HG03280 (cell line): ENCODE results near the gene UBTD2.
"Not testable (repeated sequence)": the region's sequence is repeated elsewhere in the genome, so short reads cannot be mapped to it uniquely, and the experiment has no call there.

Experiments used
- ATAC-seq: cut with Tn5 transposase; IDR thresholded peaks from one replicate; pipeline ENCODE4 v1.9.1; 2021; ENCODE audit warnings: mild to moderate bottlenecking, moderate library complexity; ENCODE audit not compliant: unreplicated experiment

The UBTD2 gene, protein sequence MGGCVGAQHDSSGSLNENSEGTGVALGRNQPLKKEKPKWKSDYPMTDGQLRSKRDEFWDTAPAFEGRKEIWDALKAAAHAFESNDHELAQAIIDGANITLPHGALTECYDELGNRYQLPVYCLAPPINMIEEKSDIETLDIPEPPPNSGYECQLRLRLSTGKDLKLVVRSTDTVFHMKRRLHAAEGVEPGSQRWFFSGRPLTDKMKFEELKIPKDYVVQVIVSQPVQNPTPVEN

DNA sequence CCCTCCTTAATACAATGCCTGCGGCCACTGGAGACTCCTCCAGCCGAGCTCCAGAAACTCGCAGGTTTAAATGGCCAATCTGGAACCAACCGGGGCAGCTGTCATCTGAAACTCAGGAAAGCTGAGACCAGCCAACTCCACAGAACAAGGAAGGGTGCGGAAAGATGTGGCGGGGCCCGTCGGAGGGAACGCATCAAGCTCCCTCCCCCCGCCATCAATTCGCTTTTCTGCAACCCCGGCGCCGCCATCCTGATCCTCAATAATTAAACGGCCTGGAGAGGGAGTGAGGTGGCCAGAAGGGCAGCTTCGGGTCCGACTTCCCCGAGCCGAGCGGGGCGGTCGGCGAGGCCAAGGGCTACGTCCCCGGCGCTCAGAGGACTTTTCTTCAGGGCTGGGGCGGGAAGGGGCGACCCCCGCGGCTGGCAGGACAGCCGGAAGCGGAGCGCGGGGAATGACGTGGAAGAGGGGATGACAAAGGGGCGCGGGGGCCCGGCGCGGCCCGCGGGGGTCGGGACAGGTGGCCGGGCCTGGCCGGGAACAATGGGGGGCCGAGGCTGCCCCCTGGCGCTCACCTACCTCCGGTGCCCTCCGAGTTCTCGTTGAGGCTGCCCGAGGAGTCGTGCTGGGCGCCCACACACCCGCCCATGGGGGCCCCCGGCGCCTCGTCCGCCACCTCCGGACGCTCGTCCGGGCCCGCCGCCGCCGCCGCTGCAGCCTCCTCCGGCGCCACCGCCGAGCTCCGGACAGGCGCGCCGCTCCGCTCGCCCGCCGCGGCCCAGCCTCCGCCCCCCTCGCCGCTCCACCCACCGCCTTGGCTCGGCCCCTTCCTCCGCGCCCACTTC is at the start of gene UBTD2:
TSS of gene UBTD2 (minus strand) at position 745 of the 842 bp plus-strand sequence. CDS start at position 646, 99 bp downstream.
- ATAC-seq: peak; percentile 86

- ATAC-seq: not testable (repeated sequence)
These were observed 43.3 kb upstream of the UBTD2 start for GRCh38 chr5:172326901-172327300.

- ATAC-seq: no peak
These were observed 41.9 kb upstream of the UBTD2 start for GRCh38 chr5:172325452-172325851.

DNA sequence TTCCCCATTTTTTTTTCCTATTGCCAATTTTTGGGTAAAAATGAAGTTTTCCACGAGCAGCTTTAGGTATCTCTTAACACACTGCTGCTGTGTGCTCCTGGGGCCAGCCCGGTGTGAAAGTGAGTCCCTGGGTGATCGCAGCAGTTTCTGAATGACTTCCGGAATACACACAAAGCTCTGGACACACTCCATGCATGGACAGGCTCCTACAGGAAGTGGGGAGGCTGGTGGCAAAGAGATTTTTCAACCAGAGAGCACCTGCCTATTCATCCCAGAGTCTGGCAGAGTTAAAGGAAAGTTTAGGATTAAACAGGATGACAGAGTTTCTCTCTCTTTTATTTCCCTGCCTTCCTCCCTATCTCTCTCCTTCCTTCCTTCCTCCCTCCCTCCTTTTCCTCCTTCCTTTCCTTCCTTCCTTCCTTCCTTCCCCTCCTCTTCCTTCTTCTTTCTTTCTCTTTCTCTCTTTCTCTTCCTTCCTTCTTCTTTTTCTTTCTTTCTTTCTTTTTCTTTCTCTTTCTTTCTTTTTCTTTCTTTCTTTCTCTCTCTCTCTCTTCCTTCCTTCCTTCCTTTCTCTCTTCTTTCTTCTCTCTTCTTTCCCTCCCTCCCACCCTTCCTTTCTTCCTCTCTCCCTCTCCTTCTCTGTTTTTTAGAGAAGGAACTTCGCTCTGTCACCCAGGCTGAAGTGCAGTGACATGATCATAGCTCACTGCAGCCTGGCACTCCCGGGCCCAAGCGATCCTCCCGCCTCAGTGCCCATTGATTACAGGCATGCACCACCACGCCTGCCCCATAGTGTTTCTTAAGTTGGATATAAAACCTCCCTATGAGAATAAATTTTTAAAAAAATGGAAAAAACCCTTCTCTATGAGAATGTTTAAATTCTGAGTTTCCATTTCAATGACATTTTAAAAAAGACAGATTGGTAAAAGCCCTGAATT is 38.7 kb upstream of the UBTD2 start:
- ATAC-seq: peak; percentile 46

DNA sequence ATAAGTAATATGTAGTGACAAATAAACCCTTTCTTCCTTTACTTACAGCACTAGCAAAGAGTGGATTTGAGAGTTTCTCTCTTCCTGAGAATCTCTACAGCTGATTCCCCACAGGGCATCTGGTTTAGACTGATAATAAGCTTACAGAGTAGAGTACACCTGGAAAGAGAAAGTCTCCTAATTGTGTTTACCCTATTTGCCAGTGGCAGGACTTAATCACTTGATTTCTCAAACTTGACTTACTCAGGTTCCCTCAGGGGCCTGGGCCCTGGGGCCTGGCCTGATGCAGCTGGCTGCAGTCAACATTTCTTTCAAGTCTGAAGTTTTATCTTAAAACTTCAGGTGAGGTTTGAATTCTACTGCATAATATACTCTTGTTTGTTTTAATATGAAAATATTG is 38.0 kb upstream of the UBTD2 start:
- ATAC-seq: no peak

GRCh38 chr5:172319708-172320441 is 36.3 kb upstream of the UBTD2 start:
- no peak for ATAC-seq

DNA sequence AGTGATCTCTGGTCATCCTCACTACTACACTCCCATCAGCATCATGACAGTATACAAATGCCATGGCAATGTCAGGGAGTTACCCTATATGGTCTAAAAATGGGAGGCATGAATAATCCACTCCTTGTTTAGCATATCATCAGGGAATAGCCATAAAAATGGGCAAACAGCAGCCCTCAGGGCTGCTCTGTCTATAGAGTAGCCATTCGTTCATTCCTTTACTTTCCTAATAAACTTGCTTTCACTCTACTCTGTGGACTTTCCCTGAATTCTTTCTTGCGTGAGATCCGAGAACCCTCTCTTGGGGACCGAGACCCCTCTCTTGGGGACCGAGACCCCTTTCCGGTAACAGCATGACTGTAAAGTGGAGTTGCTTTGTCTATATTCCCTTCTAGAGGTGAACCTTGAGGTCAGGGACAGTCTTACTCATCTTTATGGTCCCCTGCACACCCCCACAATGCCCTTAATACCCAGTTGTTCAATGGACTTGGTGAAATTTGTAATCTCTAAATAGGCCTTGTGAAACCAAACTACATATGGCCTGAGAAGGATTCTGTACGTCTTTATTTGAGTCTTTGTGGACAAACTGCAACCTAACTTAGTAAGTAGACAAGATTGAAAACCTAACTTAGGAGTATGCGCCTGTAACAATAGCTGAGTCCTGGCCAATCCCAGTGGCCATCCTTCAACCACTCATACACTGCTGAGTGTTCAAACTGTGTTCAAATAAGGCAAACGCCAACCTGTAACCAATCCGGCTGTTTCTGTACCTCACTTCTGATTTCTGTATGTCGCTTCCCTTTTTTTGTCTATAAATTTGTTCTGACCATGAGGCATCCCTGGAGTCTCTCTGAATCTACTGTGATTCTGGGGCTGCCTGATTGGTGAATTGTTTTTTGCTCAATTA is 32.3 kb upstream of the UBTD2 start:
- no peak for ATAC-seq

DNA sequence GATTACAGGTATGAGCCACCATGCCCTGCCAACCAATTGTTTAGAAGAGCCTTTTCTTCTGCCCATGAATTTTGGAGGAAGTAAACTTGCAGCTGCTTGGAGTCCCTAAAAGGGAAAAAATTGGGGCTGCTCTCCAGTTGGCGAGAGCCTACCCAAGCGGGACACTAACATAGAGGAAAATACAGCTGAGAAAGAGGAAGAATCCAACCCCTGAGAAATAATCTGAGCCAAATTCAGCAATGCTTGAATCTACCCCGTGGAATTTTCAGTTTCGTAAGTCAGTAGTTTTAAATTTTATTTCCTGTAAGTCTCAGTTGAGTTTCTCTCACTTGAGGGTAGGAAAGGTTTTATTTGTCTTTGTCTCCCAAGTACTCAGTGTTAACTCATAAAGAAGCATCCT is 30.4 kb upstream of the UBTD2 start:
- ATAC-seq: no peak

- no peak for ATAC-seq
These were observed 28.7 kb upstream of the UBTD2 start for GRCh38 chr5:172312286-172312685.

- ATAC-seq: no peak
These were observed 28.0 kb upstream of the UBTD2 start for GRCh38 chr5:172311605-172312004.

GRCh38 chr5:172311026-172311425 is 27.5 kb upstream of the UBTD2 start:
- ATAC-seq: no peak

- ATAC-seq: no peak
These were observed 21.8 kb upstream of the UBTD2 start for GRCh38 chr5:172305380-172305779.

DNA sequence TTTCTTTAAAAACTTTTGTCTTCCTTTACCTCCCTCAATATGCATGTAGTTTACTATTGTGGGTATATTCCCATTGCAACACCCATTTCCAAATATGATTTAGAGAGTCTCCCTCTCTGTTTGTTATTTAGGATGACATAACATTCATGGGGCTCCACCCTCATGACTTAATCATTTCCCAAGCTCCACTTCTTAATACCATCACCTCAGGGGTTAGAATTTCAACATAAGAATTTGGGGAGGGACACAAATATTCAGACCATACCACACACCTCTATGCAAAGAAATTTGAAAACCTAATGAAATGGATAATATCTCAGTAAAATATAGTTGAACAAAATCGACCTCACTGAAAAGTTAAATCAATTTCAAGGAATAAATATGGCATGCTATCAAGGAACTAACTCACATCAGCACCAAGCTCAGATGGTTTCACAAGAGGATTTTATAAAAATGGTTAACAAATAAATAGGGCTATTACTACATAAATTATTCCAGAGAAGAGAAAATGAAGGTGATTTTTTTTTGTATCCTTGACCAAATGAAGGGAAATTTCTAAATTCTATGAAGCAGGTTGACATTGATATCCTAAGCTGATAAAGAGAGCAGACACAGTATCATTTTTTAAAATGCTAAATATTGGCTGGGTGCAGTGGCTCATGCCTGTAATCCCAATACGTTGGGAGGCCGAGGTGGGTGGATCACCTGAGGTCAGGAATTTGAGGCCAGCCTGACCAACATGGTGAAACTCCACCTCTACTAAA is 20.2 kb upstream of the UBTD2 start:
- no peak for ATAC-seq

GRCh38 chr5:172303162-172303561 is 19.6 kb upstream of the UBTD2 start:
- no peak for ATAC-seq

DNA sequence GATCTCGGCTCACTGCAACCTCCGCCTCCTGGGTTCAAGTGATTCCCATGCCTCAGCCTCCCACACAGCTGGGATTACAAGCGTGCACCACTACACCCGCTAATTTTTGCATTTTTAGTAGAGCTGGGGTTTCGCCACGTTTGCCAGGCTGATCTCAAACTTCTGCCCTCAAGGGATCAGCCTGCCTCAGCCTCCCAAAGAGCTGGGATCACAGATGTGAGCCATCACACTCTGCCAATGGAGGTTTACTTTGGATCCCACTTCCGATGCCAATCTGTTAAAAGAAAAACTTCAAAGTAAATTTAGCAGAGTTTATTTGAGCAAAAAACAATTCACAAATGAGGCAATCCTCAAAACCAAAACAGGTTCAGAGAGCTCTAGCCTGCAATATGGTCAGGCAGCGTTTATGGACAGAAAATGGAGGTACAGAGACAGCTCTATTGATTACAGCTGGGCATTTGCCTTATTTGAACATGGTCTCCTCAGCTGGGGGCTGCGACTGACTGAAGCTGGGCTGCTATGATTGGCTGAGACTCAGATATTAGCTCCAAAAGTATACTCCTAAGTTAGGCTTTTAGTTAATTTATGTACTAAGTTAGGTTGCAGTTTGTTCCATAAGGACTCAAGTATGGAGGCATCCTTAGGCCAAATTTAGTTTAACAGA is 18.6 kb upstream of the UBTD2 start:
- ATAC-seq: no peak

DNA sequence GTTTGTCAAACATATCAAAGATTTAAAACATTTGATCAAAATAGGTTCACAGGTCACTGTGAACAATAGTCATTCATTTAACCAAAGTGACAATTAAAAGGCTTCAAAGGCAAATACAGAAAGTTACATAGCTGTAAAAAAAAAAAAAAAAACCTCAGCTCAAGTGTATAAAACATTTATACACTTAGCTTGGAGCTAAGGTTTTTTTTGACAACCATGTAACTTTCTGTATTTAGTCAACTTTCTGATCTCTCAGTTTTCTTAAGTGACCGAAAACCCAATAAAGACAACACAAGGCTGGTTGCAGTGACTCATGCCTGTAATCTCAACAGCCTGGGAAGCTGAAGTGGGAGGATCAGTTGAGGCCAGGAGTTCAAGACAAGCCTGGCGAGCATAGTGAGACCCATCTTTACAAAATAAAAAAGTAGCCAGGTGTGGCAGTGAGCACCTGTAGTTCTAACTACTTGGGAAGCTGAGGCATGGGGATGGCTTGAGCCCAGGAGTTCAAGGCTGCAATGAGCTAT is 16.4 kb upstream of the UBTD2 start:
- ATAC-seq: no peak

DNA sequence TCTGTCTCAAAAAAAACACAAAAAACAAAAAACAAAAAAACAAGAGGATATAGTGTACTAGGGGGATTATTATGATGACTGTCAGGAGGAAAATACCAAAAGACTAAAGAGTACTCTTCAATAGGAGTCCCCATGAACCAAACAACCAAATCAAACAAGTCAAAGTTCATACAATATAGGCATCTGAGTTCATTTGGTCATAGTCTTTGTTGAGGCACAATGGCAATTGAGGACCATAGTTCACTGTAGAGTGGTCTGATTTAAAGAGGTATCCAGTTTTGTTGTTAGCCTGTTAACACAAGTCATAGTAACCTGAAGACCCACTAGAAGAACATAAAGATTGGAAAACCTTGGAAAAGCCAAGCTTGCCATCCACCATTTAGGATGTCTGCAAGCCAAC is 11.3 kb upstream of the UBTD2 start:
- ATAC-seq: no peak

- no peak for ATAC-seq
These were observed 10.3 kb upstream of the UBTD2 start for GRCh38 chr5:172293745-172294342.
